NCI-H187 treated with DMSO at 0.1 percent for 48 hours (cell line): ENCODE results near the gene JCAD.
"Not testable (repeated sequence)": the region's sequence is repeated elsewhere in the genome, so short reads cannot be mapped to it uniquely, and the experiment has no call there.

Experiments
- DNase-seq: peaks from one replicate; lab custom pipeline; 2025; lab: John Stamatoyannopoulos, UW

JCAD gene, protein sequence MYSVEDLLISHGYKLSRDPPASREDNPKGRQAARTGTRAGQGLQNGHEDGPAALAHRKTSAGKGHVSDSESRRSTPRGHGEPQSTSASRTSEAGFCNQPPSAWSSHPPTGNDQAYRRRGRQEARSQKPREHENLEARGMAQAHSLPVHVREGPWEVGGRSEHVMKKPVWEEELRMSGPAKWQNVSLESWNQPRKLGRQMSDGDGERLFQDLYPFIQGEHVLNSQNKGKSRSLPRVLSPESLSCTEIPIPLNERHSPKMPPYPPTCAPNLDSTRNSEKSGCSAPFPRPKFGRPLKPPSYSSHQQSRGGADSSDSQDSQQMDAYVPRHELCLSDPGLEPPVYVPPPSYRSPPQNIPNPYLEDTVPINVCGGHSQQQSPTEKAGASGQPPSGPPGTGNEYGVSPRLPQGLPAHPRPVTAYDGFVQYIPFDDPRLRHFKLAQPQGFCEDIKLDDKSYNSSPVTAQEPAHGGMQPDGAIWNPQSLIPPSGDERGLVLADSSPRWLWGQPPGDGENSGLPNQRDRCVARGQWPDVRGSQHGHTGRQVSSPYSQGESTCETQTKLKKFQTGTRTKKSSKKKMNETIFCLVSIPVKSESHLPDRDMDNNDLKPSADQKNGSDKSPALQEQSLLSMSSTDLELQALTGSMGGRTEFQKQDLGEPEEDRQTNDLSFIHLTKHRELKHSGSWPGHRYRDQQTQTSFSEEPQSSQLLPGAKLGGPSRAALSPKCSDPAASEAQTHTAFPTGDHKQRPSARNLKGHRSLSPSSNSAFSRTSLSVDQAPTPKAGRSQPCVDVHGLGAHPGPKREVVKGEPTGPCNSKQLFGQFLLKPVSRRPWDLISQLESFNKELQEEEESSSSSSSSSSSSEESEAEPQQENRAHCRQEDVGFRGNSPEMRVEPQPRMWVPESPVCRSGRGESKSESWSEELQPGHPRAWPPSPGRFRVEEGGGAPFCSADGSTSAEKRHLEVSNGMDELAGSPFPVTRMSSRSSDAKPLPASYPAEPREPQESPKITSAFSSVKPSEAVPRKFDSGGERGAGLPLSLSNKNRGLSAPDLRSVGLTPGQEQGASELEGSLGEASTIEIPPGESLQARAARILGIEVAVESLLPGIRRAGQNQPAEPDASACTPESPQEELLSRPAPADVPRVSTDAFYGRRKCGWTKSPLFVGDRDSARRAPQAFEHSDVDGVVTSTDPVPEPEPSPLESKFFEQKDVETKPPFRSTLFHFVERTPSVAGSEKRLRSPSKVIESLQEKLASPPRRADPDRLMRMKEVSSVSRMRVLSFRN (N-terminal part only)

DNA sequence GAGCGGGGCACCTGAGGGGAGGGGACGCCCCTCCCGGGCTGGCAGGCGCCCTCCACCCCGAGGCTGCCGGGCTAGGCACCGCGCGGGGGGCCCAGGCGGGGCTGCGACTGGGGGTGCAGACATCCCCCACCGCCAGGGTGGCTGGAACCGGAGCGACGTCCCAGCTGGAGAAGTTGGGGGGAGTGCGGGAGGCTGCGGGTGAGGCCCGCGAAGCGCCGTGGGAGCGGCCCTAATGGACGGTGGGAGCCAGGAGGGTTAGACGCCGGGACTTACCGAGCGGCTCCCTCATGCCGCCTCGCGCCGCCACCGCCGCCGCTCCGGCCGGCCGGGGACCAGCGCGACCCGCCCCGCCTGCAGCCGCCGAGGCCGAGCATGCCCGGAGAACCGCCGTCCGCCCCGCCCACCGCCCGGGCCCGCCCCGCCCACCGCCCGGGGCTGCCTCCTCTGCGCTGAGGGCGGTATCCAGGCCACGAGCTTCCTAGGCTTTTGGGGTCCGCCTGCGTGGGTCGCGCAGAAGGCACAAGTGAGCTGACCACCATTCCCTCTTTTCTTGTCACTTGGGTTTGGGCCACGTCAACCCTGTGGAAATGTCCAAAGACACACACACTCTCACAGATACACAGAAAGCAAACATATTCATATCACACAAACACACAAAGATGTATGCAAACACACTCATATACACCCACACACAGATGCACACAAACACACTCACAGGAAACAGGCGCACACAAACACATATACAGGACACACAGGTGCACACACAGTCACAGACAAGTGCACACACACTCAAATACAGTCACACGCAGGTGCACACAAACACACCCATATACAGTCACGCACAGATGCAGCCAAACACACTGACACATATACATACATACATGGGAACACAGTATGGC, at the start of gene JCAD:
Gene JCAD (minus strand): TSS at position 378 of the 899 bp plus-strand sequence. CDS start 11,774 bp downstream, outside the sequence.
- no peak for DNase-seq

DNA sequence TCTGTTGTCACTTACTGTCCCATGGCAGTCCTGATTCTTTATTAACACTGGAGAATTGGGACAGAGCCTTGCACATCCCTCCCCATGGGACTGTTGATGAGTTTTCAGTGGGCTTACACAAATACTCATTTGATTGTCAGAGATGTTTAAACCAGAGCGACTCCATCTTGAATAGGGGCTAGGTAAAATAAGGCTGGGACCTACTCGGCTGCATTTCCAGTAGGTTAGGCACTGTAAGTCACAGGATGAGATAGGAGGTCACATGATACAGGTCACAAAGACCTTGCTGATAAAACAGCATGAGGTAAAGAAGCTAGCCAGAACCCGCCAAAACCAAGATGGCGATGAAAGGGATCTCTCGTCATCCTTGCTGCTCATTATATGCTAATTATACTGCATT, 47.6 kb upstream of the JCAD start:
- no peak for DNase-seq

DNA sequence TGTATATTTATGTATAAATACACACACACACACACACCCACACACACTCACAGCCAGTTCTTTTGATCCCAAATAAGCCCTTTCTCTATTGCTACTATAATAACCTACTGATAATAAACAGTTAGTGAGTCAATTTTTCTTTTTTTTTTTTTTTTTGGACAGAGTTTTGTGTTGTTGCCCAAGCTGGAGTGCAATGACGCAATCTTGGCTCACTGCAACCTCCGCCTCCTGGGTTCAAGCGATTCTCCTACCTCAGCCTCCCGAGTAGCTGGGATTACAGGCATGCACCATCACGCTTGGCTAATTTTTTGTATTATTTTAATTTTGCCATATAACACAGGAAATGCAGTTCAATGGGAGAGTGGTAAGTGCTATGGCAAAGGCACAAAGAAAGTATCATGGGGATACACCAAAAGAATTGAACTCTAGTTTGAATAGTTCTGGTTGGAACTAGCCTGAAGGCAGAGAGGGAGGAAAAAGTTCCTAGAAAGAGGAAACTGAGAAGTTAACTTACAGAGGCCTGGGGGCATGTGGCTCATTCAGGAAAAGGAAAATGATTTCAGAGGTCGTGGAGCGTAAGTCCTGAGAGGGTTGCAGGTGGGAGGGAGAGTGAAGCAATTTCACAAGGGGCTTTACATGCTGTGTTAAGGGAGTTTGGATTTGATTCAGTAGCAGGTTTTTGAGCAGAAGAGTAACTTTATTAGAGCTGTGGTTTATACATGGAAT, 44.4 kb upstream of the JCAD start:
- no peak for DNase-seq

DNA sequence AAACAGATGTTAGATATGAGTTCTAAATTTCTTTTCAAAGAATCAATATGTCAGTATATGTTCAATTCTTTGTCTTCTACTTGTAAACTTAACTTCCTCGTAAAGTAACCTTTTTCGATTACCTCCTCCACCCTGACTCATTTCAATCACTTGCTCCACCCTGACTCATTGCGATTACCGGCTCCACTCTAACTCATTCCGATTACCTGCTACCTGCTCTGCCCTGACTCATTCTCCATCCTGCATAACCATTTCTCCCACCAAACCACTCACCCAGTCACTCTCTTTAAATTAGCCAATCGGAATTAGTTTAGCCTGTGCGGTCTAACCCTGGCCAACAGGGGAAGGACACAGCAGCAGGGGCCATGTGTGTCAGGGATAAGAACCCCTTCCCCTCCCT, 40.3 kb upstream of the JCAD start:
- DNase-seq = not testable (repeated sequence)

DNA sequence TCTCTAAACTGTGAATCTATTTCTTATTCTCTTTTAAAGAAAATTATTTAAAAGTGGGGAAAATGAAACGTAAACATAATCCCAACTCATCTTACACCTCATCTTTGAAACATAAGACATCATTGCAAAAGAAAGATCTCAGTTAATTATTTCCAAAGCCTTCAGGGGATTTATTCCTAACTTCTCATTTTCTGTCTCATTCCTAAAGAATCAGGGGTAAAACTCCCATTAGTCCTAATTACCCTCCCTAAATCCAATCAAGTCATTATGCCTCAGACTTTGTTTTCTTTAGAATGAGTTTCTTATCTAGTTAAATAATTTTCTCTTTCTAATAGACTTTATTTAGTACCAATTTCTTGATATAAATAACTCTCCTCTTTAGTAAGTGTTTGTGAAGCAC, 39.7 kb upstream of the JCAD start:
- DNase-seq = no peak

DNA sequence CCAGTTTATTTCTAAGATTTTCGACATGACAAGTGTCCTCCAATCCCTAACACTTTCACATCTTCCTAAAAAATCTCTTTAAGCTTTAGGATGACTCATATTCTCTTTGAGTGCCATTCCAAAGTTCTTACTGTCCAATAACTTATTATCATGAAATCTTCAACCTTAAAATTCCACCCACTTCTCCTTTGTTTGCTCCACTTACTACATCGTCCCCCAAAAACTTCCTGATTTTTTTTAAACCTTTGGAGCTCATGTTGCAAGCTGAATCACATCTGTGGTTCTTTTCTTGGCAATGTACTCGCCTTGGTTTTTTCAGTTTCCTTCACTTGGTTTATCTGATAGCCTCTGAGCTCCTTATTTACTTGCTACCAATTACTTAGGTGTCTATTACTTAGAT, 39.2 kb upstream of the JCAD start:
- no peak for DNase-seq

DNA sequence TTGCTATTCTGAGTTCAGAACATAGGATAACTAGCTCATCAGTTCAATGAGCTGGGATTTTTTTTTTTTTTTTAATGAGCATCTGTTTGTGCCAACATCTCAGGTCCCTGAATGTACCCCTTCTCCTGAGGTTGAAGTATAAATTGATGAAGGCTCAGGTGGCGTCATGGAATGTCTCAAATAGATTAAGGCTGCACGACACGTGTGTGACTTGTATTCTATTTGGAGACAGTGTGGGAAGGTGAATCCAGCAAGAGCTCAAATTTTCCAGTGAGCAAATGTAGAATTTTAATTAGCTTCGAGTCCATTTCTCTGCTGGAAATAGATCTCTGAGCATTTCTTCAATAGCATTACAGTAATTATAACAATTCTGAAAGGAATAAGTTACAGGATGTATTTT, 37.2 kb upstream of the JCAD start:
- DNase-seq = no peak

DNA sequence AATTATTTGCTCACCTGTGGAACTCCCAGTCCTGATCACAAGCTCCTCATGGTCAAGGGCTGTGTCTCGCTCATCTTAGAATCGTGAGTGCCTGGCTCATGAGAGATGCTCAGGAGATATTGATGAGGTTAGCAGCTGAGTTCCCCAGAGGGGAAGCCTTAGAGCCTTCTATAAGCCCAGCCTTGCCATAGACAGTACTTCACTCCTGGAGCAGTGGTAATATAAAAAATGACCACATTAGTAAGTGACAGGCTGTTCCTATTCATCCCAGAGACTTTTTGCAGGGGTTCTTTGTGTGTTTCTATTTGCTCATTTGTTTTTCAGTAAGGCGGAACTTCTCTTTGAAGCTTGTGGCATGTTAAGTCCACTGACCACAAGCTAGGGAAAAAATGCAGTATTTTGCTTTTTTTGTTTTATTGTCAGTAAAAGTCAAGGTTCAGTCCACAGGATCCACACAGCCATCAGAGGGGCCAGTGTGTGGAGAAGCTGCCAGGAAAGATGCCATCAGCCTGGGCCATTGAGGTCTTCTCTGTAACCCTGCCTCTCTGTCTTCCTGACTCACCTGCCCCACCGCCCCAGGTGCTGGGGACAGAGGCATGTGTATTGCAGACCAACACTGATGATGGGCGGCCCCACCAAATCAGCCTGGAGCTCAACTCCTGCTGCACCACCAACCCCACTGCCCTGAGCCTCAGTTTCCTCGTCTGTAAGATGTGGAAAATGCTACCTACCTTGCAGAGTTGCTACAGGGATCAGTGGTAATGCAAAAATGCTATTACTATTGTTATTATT, 36.4 kb upstream of the JCAD start:
- no peak for DNase-seq

DNA sequence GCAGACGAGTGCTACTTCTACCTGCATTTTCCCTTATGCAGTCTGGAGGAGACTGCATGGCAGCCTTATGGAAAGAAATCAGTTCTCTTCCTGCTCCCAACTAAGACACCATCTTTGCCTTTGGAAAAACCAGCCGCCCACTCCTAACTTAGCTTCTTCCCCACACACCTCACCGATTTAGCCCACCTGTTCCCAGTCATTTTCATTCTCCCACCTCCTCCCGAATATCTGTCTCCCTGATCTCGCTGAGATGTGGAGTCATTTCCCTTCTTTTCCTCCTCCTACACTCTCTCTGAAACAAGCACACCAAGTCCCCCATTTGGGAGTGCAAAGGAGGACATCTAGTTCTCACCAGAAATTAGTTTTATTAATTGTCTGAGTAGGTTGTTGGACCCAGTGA, 35.2 kb upstream of the JCAD start:
- DNase-seq = no peak

DNA sequence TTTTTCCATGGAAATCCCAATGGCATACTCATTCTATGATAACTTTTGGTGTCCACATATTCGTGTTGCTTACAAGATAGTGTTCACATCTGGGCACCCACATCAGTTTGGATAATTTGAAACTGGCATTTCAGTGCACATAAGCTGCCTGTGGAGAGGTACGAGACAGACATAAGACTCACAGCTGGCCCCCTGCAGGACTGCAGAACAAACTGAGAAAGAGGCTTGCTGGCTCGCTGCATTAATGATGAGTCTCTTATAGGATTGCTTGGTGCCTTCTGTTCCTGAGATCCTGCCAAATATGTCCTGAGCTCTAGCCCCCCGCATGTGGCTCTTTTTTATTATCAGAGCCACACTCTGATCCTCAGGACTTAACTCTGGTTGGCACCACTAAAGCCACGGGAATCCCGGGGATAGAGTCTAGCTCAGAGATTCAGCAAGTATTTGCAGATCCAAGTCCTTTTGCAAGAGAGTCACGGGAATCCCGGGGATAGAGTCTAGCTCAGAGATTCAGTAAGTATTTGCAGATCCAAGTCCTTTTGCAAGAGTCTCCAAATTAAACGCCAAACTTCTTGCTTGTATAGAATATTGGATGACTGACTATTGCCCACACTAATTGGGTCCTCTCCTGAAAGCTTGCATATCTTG, 34.0 kb upstream of the JCAD start:
- no peak for DNase-seq

DNA sequence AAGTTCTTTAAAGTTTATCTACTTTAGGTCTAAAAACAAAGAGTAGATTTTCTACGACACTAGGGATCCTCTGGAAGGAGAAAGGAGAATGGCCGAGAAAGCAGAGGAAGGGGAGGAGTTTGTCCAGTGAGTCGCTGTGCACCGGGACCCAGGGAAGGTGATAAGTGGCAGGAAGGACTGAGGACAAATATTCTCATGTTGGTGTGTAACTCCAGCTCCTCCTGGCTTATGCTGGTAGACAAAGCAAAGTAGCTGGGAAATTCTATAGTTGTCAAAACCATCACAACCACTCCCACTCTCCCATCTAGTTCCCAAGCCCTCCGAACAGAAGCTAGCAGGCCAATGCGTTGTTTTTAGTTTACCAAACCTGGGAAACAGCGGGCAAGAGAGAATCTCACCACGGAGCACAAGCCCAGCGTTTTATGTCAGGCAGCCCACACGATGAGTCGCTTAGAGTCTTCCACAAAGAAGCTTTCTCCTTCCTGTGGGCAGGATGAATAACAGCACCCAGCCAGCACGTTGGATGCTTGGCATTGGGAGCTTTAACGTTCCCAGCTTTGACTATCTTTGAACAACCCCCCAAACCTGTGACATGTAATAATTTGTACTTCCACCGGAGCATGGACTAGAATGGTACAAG, 32.9 kb upstream of the JCAD start:
- DNase-seq = no peak

DNA sequence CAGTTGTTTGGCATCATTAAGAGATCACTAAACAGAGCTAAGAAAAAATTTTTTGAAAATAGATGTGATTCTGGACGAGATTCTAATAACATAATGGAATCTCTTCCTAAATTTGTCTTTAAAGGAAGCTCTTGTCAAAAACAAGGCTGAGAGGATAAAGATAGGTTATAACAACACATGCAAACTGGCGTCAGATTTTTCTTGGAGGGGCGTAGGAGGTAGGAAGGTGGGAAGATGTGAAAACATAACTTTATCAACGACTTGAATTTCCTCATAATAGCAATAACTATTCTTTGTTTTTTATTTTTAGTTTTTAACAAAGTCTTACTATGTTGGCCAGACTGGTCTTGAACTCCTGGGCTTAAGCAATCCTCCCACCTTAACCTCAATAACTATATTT, 31.8 kb upstream of the JCAD start:
- no peak for DNase-seq

DNA sequence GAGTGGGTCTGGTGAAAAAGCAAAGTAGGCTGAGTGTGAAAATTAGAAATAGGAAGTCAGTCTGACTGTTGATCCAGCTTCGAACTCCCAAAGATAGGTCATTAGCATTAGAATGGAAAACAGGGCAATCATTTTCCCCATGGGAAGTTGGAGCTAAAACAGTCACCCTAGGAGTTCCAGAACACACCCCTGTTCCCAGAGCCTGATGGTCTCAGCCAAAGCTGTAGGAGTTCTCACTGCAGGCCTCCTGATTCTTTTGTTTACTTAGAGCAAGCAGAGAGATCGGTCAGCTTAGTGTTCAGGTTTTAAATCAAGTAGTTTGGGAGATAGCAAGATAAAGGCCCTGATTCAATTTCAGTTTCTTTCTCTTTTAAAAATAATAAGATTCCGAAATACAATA, 28.8 kb upstream of the JCAD start:
- DNase-seq = no peak

DNA sequence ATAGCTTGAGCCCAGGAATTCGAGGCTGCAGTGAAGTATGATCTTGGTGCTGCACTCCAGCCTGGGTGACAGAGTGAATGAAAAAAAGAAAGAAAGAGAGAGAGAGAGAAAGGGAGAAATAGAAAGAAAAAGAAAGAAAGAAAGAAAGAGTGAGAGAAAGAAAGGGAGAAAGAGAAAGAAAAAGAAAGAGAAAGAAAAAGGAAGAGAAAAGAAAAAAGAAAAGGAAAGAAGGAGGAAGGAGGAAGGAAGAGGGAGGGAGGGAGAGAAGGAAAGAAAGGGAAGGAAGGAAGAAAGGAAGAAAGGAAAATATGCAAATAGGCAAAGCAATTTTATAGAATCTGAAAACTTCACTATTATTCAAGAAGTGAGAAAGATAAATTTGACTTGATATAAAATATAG, 24.5 kb upstream of the JCAD start:
- no peak for DNase-seq

DNA sequence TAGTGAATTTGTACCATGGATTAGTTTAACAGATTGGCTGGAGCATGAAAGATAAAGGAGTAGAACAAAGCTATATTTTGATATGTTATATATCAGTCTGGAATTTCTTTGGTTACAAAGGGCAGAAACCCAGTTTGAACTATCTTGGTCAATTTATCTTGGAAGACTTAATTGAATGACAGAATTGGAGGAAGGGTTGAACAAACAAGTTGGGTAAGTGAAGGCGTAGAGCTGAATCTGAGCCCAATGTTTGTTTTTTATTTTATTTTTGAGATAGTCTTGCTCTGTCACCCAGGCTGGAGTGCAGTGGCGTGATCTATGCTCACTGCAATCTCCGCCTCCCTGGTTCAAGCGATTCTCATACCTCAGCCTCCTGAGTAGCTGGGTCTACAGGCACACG, 21.8 kb upstream of the JCAD start:
- no peak for DNase-seq

DNA sequence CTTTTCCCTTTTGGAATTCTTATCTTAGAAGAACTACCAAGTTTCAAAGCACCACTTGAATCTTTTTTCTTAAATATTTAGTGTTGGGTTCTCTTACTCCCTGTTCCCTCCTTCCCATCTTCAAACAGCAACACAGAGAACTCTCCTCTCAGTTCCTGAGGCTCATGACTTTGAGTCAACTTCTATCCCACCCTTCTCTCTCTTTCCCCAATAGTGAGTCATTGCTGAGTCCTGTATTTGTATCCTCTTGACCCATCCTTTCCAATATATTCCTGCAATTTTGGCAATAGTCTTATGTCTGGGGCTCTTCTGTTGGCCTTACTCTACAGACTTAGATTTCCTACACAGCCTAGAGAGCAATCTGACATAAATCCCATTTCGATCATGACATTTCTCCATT, 20.8 kb upstream of the JCAD start:
- no peak for DNase-seq

DNA sequence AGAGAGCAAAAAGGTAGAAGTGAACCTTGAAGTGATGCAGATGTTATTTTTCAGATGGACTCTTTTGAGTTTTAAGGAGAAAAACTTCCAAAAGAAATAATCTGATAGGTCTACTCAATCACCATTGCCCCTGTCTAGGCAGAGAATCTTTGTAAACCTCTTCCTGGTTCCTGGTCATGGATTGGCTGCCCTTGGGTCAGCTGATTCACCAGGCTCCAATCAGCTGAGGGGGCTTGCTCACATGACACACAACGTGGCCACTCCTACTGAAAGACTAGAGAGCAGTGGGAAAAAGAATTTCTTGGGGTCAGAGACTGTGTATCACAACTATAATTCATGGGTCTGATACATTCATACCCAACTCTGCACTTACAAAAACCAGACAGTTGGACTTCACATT, 20.0 kb upstream of the JCAD start:
- no peak for DNase-seq

DNA sequence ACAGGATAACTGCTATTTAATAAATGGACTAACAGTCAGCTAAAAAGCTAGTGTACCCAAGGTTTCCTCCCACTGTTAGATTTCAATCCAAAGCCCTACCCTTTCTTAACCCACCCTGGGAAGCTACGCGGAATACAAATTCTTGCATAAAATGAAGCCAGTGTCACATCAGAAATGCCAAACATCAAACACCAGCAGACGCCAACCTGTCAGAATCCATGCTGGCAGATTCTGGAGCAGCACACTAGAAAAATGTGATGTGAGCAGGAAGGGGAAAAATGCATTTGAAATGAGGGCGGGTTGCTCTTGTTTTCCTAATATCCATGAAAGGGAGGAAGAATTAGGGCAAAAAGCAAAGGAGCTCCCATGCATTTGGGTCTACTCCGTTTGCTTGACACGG, 16.1 kb upstream of the JCAD start:
- DNase-seq = no peak

DNA sequence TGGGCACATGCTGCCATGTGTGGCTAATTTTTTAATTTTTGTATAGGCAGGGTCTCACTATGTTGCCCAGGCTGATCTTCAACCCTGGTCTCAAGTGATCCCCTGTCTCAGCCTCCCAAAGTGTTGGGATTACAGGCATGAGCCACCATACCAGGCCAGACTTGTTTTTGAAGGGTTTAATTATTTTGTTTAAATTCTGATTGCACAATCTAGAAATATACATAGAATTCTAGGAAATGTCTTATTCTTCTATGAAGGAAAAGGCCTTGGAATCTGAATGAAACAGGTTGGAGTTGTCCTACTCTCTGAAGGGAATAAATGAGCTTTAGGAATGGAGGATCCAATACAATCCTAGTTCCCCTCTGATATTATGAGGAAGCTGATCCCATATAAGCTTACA, 15.5 kb upstream of the JCAD start:
- DNase-seq = no peak
